ENCODE results near the gene GAK. TPM values are rescaled to one million over a fixed set of nuclear protein-coding genes. Genes with fewer than 3 reads are reported as not detected.

GAK gene
- total RNA-seq, 2 donors from 2014 or later: 104 to 121 TPM

DNA sequence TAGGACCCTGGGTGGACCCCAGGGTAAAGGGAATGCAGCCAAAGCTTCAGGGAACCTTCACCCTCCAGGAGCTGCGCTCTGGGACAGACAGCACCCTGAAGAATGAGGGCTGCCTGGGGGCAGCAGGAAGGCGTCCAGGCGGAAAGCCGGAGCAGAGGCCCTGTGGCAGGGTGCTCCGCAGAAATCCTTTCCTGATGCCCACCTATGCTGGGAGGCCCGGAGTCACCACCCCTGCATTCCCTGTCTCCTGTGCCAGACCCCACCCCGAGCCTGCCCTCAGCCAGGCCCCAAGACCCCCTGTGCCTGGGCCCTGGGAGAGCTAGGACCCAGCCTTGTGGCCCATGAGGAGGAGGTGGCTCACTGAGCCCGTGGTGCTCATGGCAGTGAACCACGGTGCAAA, 42.6 kb upstream of the GAK start:
- Histone ChIP-seq H3K27ac (ENCODE audit: low read depth, low read length) (no peak overlapping the region), H3K9ac (ENCODE audit: extremely low read depth, low read length, poor library complexity, severe bottlenecking) (no peak overlapping the region), H3K9me3 (ENCODE audit: control insufficient read depth, low read length) (no peaks in the 10 kb centered on the region), H3K36me3 (ENCODE audit: control insufficient read depth, insufficient read depth, low read length) (no peaks in the 10 kb centered on the region), H3K27me3 (ENCODE audit: control insufficient read depth, insufficient read depth, low read length, poor library complexity, severe bottlenecking) (peaks cover 9% of the 10 kb centered on the region), H3K4me1 (ENCODE audit: control insufficient read depth, insufficient read depth, low read length) (no peaks in the 10 kb centered on the region), H3K4me3 (ENCODE audit: low read length) (no peak overlapping the region)
- 94 to 95% methylated on average over 4 to 9 of the region's 9 CpGs for WGBS, 2 experiments (ENCODE audit: insufficient coverage in 1 of 2, insufficient read length in 1 of 2)
- Mint-ChIP-seq H3K4me1 (peaks cover 12% of the 10 kb centered on the region), H3K9me3 (peaks cover 10% of the 10 kb centered on the region), H3K27me3 (ENCODE audit: insufficient read depth) (peaks cover 36% of the 10 kb centered on the region), H3K36me3 (ENCODE audit: low read depth) (peaks cover 2% of the 10 kb centered on the region), H3K27ac (no peak overlapping the region), H3K4me3 (no peak overlapping the region)
- TF ChIP-seq, protein P1, sequence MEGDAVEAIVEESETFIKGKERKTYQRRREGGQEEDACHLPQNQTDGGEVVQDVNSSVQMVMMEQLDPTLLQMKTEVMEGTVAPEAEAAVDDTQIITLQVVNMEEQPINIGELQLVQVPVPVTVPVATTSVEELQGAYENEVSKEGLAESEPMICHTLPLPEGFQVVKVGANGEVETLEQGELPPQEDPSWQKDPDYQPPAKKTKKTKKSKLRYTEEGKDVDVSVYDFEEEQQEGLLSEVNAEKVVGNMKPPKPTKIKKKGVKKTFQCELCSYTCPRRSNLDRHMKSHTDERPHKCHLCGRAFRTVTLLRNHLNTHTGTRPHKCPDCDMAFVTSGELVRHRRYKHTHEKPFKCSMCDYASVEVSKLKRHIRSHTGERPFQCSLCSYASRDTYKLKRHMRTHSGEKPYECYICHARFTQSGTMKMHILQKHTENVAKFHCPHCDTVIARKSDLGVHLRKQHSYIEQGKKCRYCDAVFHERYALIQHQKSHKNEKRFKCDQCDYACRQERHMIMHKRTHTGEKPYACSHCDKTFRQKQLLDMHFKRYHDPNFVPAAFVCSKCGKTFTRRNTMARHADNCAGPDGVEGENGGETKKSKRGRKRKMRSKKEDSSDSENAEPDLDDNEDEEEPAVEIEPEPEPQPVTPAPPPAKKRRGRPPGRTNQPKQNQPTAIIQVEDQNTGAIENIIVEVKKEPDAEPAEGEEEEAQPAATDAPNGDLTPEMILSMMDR (conservative IDR thresholded peaks at IDR 0.05): no peak
- no peak for DNase-seq

DNA sequence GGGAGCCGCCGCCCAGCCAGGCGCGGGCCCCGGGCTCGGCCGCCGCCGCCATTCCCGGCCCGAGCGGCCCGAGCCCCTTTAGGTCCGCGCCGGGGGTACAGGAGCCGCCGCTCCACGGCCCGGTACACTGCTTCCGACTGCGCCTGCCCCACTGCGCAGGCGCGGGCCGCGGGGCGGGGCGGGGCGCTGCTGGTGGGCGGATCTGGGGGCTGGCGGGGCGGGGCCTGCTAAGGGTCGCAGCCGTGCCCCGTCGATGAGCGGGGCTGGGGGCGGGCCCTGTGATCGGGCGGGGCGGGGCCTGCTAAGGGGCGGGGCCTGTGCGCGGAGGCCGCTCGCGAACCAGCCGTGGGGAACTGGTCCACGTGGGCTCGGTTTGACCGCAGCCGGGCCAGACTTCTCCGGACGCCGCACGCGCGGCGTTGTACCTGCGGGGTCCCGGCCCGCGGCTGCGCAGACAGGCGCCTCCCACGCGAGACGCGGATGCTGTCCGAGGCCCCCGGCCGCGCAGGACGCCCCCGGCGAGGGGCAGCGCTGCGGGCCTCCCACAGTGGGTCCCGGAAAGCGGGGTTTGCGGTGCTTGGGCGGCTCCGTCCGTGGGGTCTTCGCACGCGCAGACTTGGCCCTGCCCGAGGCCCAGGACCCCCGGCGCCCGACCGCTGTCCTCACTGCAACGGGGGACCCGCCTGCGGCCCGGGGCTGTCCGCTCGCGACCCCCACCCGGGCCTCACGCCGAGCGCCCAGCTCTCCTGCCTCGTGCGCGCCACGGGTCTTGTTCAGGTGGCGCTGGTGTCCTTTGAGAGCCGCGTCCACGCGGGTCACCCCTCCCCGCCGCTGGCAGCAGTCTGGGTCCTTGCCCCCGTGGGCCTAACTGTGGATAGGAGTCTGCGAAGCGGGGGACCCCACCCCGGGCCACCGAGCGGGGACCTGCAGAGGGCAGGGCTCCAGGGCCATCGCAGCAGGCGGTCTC, 41.6 kb upstream of the GAK start, which contains the start of gene DGKQ:
TSS of gene DGKQ (minus strand) at position 139 of the 967 bp plus-strand sequence. CDS start at position 52, 87 bp downstream.
- H3K4me3 Mint-ChIP-seq: peak within 1 kb of the TSS; percentile 52
- H3K27me3 ChIP-seq (ENCODE audit: control insufficient read depth, insufficient read depth, low read length, poor library complexity, severe bottlenecking): peaks cover 9% of the 10 kb centered on the region
- peak within 1 kb of the TSS; percentile 11 for H3K9ac ChIP-seq (ENCODE audit: extremely low read depth, low read length, poor library complexity, severe bottlenecking)
- no peaks in the 10 kb centered on the region for H3K4me1 ChIP-seq (ENCODE audit: control insufficient read depth, insufficient read depth, low read length)
- peaks cover 8% of the 10 kb centered on the region for H3K4me1 Mint-ChIP-seq
- no peaks in the 10 kb centered on the region for H3K36me3 ChIP-seq (ENCODE audit: control insufficient read depth, insufficient read depth, low read length)
- TF ChIP-seq, protein P1 (conservative IDR thresholded peaks at IDR 0.05): no peak
- peaks cover 37% of the 10 kb centered on the region for H3K27me3 Mint-ChIP-seq (ENCODE audit: insufficient read depth)
- no peaks in the 10 kb centered on the region for H3K9me3 ChIP-seq (ENCODE audit: control insufficient read depth, low read length)
- peak; percentile 94 for DNase-seq
- peaks cover 2% of the 10 kb centered on the region for H3K36me3 Mint-ChIP-seq (ENCODE audit: low read depth)
- 36 to 59% methylated on average over 55 to 123 of the region's 123 CpGs for WGBS, 2 experiments (ENCODE audit: insufficient coverage in 1 of 2, insufficient read length in 1 of 2)
- no peak within 1 kb of the TSS for H3K27ac ChIP-seq (ENCODE audit: low read depth, low read length)
- H3K9me3 Mint-ChIP-seq: peaks cover 10% of the 10 kb centered on the region
- peak within 1 kb of the TSS; percentile 79 for H3K4me3 ChIP-seq (ENCODE audit: low read length)
- no peak within 1 kb of the TSS for H3K27ac Mint-ChIP-seq

DNA sequence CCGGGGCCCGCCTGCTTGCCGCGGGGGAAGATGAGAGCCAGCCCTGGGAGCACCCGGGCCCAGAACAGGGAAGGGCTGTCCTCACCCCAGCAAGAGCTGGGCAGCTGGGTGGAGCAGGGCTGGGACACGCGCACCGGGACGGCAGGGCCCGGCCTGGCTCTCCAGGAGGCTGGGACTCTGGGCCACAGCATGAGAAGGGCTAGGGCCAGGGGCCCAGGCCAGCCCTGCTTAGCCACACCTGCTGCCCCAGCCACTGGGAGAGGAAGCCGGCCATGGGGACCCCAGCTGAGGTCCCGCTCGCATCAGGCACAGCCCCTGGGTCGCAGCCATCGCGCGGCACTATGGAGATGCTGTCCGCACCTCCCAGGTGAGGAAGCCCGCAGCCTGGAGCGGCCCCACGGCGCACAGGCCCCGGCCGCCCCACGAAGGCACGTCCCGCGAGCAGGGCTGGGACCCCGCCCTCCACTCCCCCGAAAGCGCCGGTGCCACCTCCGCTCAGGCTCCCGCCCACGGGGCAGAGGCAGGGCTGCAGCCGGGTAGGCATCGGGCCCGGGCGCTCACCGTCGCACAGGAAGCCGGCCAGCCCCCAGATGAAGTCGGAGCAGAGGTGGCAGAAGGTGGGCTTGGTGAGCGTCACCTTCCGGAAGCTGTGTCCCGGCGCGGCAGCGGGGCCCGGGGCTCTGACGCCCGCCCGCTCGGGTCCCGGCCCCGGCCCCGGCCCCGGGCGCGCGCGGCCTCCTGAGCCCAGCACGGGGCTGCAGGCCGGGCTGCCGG, 40.7 kb upstream of the GAK start:
- TF ChIP-seq, protein P1 (conservative IDR thresholded peaks at IDR 0.05): no peak
- Mint-ChIP-seq H3K36me3 (ENCODE audit: low read depth) (peaks cover 2% of the 10 kb centered on the region), H3K4me1 (peaks cover 8% of the 10 kb centered on the region), H3K27me3 (ENCODE audit: insufficient read depth) (peaks cover 39% of the 10 kb centered on the region), H3K27ac (no peak overlapping the region), H3K4me3 (peak overlapping the region; percentile 52), H3K9me3 (peaks cover 10% of the 10 kb centered on the region)
- no peak overlapping the region for H3K27ac ChIP-seq (ENCODE audit: low read depth, low read length)
- H3K4me1 ChIP-seq (ENCODE audit: control insufficient read depth, insufficient read depth, low read length): no peaks in the 10 kb centered on the region
- no peaks in the 10 kb centered on the region for H3K9me3 ChIP-seq (ENCODE audit: control insufficient read depth, low read length)
- H3K9ac ChIP-seq (ENCODE audit: extremely low read depth, low read length, poor library complexity, severe bottlenecking): peak overlapping the region; percentile 11
- WGBS, 2 experiments (ENCODE audit: insufficient coverage in 1 of 2, insufficient read length in 1 of 2): 4 to 15% methylated on average over 3 to 65 of the region's 65 CpGs
- peaks cover 9% of the 10 kb centered on the region for H3K27me3 ChIP-seq (ENCODE audit: control insufficient read depth, insufficient read depth, low read length, poor library complexity, severe bottlenecking)
- H3K4me3 ChIP-seq (ENCODE audit: low read length): peak overlapping the region; percentile 79
- peak; percentile 81 for DNase-seq
- no peaks in the 10 kb centered on the region for H3K36me3 ChIP-seq (ENCODE audit: control insufficient read depth, insufficient read depth, low read length)
